Measurements from ENCODE around the gene RALGAPA2.

Gene RALGAPA2

GRCh38 chr20:20404633-20405032 is 307.8 kb downstream of the RALGAPA2 start:
- no peak for TF ChIP-seq GABPA (IDR thresholded peaks at IDR 0.05; ENCODE audit: low read depth)
- no peak for TF ChIP-seq POLR2AphosphoS5 (IDR thresholded peaks at IDR 0.05; ENCODE audit: low read depth)
- TF ChIP-seq SPI1 (IDR thresholded peaks at IDR 0.05; ENCODE audit: borderline replicate concordance, low read depth) = no peak
- TF ChIP-seq REST (IDR thresholded peaks at IDR 0.05; ENCODE audit: insufficient replicate concordance, low read depth) = no peak
- TF ChIP-seq CTCF (IDR thresholded peaks at IDR 0.05; ENCODE audit: insufficient read depth, low read length) = no peak
- no peaks in the 10 kb centered on the region for H3K27me3 ChIP-seq (ENCODE audit: insufficient read depth, poor library complexity, severe bottlenecking)
- no peak for DNase-seq (ENCODE audit: low read depth in 1 of 2, low spot score in 1 of 2)
- no peak overlapping the region for H3K4me3 ChIP-seq (replicated peaks; ENCODE audit: insufficient read depth, low read length)
- no peak overlapping the region for H3K27ac ChIP-seq (replicated peaks)

GRCh38 chr20:20401991-20402390 is 310.5 kb downstream of the RALGAPA2 start:
- Histone ChIP-seq H3K27ac (replicated peaks) (no peak overlapping the region), H3K27me3 (ENCODE audit: insufficient read depth, poor library complexity, severe bottlenecking) (no peaks in the 10 kb centered on the region), H3K4me3 (replicated peaks; ENCODE audit: insufficient read depth, low read length) (no peak overlapping the region)
- TF ChIP-seq REST (IDR thresholded peaks at IDR 0.05; ENCODE audit: insufficient replicate concordance, low read depth) (no peak), SPI1 (IDR thresholded peaks at IDR 0.05; ENCODE audit: borderline replicate concordance, low read depth) (no peak), POLR2AphosphoS5 (IDR thresholded peaks at IDR 0.05; ENCODE audit: low read depth) (no peak), CTCF (IDR thresholded peaks at IDR 0.05; ENCODE audit: insufficient read depth, low read length) (no peak), GABPA (IDR thresholded peaks at IDR 0.05; ENCODE audit: low read depth) (no peak)
- DNase-seq (ENCODE audit: low read depth in 1 of 2, low spot score in 1 of 2) = no peak

- DNase-seq (ENCODE audit: low read depth in 1 of 2, low spot score in 1 of 2) = no peak
These were observed 312.6 kb downstream of the RALGAPA2 start for GRCh38 chr20:20399531-20400500.

More at GRCh38 chr20:20399531-20400500, 312.6 kb downstream of the RALGAPA2 start:
- TF ChIP-seq POLR2AphosphoS5 (IDR thresholded peaks at IDR 0.05; ENCODE audit: low read depth) (no peak), CTCF (IDR thresholded peaks at IDR 0.05; ENCODE audit: insufficient read depth, low read length) (no peak), REST (IDR thresholded peaks at IDR 0.05; ENCODE audit: insufficient replicate concordance, low read depth) (no peak), SPI1 (IDR thresholded peaks at IDR 0.05; ENCODE audit: borderline replicate concordance, low read depth) (no peak), GABPA (IDR thresholded peaks at IDR 0.05; ENCODE audit: low read depth) (no peak)
- Histone ChIP-seq H3K27me3 (ENCODE audit: insufficient read depth, poor library complexity, severe bottlenecking) (no peaks in the 10 kb centered on the region), H3K4me3 (replicated peaks; ENCODE audit: insufficient read depth, low read length) (no peak overlapping the region), H3K27ac (replicated peaks) (no peak overlapping the region)

Measured in HL-60 (cell line).